Stimulated activated CD4-positive, alpha-beta T cell treated with anti-CD3 and anti-CD28 coated beads, Interleukin-2, amount 100 ng/mL, for 48 hours (primary cell): Measurements from ENCODE around the gene PTPRG.

Experiments
- DNase-seq, 2 donors: peaks; one replicate each; pipeline ENCODE4 v3.0.0-alpha.2; 2020

PTPRG gene

GRCh38 chr3:62169906-62170660 lies 608.7 kb downstream of the PTPRG start:
- DNase-seq: no peak

GRCh38 chr3:62171789-62172188 lies 610.4 kb downstream of the PTPRG start:
- no peak for DNase-seq

- DNase-seq: no peak
Observed at GRCh38 chr3:62172199-62172598, 610.8 kb downstream of the PTPRG start.

GRCh38 chr3:62173939-62174515 lies 612.7 kb downstream of the PTPRG start:
- no peak for DNase-seq

GRCh38 chr3:62175161-62175560 lies 613.8 kb downstream of the PTPRG start:
- DNase-seq: no peak

GRCh38 chr3:62178032-62178431 lies 616.7 kb downstream of the PTPRG start:
- no peak for DNase-seq

- no peak for DNase-seq
Observed at GRCh38 chr3:62178739-62179600, 617.6 kb downstream of the PTPRG start.

GRCh38 chr3:62180514-62180913 lies 619.1 kb downstream of the PTPRG start:
- no peak for DNase-seq

- DNase-seq: no peak
Observed at GRCh38 chr3:62183087-62183486, 621.7 kb downstream of the PTPRG start.

- no peak for DNase-seq
Observed at GRCh38 chr3:62183969-62184368, 622.6 kb downstream of the PTPRG start.

GRCh38 chr3:62184559-62184958 lies 623.2 kb downstream of the PTPRG start:
- DNase-seq: no peak

- no peak for DNase-seq
Observed at GRCh38 chr3:62187022-62187431, 625.7 kb downstream of the PTPRG start.

GRCh38 chr3:62188681-62189375 lies 627.5 kb downstream of the PTPRG start:
- peak; percentile 61 for DNase-seq

GRCh38 chr3:62189376-62189698 lies 628.0 kb downstream of the PTPRG start:
- no peak for DNase-seq

- no peak for DNase-seq
Observed at GRCh38 chr3:62192891-62193290, 631.5 kb downstream of the PTPRG start.

GRCh38 chr3:62193586-62194345 lies 632.4 kb downstream of the PTPRG start:
- DNase-seq: no peak

- no peak for DNase-seq
Observed at GRCh38 chr3:62197350-62198012, 636.1 kb downstream of the PTPRG start.

- DNase-seq: no peak
Observed at GRCh38 chr3:62199126-62199525, 637.8 kb downstream of the PTPRG start.

- no peak for DNase-seq
Observed at GRCh38 chr3:62201438-62202035, 640.2 kb downstream of the PTPRG start.

- no peak for DNase-seq
Observed at GRCh38 chr3:62203152-62203551, 641.8 kb downstream of the PTPRG start.

GRCh38 chr3:62203561-62203960 lies 642.2 kb downstream of the PTPRG start:
- DNase-seq: no peak

GRCh38 chr3:62207197-62207596 lies 645.8 kb downstream of the PTPRG start:
- no peak for DNase-seq
